ENCODE measurements around the gene USH2A. TPM values are rescaled to one million over a fixed set of nuclear protein-coding genes. Genes with fewer than 3 reads are reported as not detected.
A peak's percentile ranks its signal among the peaks of the same experiment; 100 is the strongest.

USH2A gene
- total and polyA plus RNA-seq, 8 donors, result 0.37 to 0.58 TPM; not detected in 6

- no peaks in the 10 kb centered on the region for H3K9me3 ChIP-seq
- no peaks in the 10 kb centered on the region for H3K4me1 ChIP-seq
- no peak for TF ChIP-seq POLR2A (IDR thresholded peaks at IDR 0.05)
- TF ChIP-seq POLR2AphosphoS5 (IDR thresholded peaks at IDR 0.05), result no peak
- TF ChIP-seq CTCF (IDR thresholded peaks at IDR 0.05), result no peak
- no peak for TF ChIP-seq EP300 (IDR thresholded peaks at IDR 0.05)
- no peaks in the 10 kb centered on the region for H3K27me3 ChIP-seq
- intact Hi-C loops (cut with DNase I; ENCODE audit: low total_unique reads), result no loop called here
- no peak overlapping the region for H3K27ac ChIP-seq
- no peak for DNase-seq
- WGBS, 5 donors, result 0 to 88% (median 3%) methylated on average over 2 of the region's 2 CpGs
- H3K4me3 ChIP-seq, result no peak overlapping the region
- H3K36me3 ChIP-seq, result no peaks in the 10 kb centered on the region
These were observed 299.6 kb downstream of the USH2A start for GRCh38 chr1:216123446-216124191.

- intact Hi-C loops (cut with DNase I; ENCODE audit: low total_unique reads), result no loop called here
- no peaks in the 10 kb centered on the region for H3K9me3 ChIP-seq
- no peaks in the 10 kb centered on the region for H3K27me3 ChIP-seq
- H3K4me1 ChIP-seq, result no peaks in the 10 kb centered on the region
- 35 to 58% (median 43%) methylated on average over 2 of the region's 2 CpGs for WGBS, 5 donors
- DNase-seq, result peak in 1 of 2 donors; percentile 41
- H3K4me3 ChIP-seq, result no peak overlapping the region
- no peak overlapping the region for H3K27ac ChIP-seq
- H3K36me3 ChIP-seq, result no peaks in the 10 kb centered on the region
- TF ChIP-seq CTCF (IDR thresholded peaks at IDR 0.05), result peak in 1 of 7 experiments; percentile 9
- no peak for TF ChIP-seq POLR2AphosphoS5 (IDR thresholded peaks at IDR 0.05)
These were observed 303.6 kb downstream of the USH2A start for GRCh38 chr1:216119600-216119999.

- intact Hi-C loops (cut with DNase I; ENCODE audit: low total_unique reads), result no loop called here
- Histone ChIP-seq H3K27me3 (no peaks in the 10 kb centered on the region), H3K9me3 (no peaks in the 10 kb centered on the region), H3K36me3 (no peaks in the 10 kb centered on the region), H3K27ac (no peak overlapping the region), H3K4me3 (no peak overlapping the region), H3K4me1 (no peaks in the 10 kb centered on the region)
- TF ChIP-seq CTCF (IDR thresholded peaks at IDR 0.05), result no peak
- no peak for TF ChIP-seq POLR2A (IDR thresholded peaks at IDR 0.05)
- no peak for TF ChIP-seq EP300 (IDR thresholded peaks at IDR 0.05)
- TF ChIP-seq POLR2AphosphoS5 (IDR thresholded peaks at IDR 0.05), result no peak
- no peak for DNase-seq
These were observed 309.1 kb downstream of the USH2A start for GRCh38 chr1:216114180-216114579.

GRCh38 chr1:216113181-216113580 is 310.1 kb downstream of the USH2A start:
- no peak for DNase-seq
- WGBS, 5 donors, result 84 to 93% (median 90%) methylated on average over 4 of the region's 4 CpGs
- H3K9me3 ChIP-seq, result no peaks in the 10 kb centered on the region
- H3K27me3 ChIP-seq, result no peaks in the 10 kb centered on the region
- H3K4me3 ChIP-seq, result no peak overlapping the region
- H3K36me3 ChIP-seq, result no peaks in the 10 kb centered on the region
- H3K4me1 ChIP-seq, result no peaks in the 10 kb centered on the region
- intact Hi-C loops (cut with DNase I; ENCODE audit: low total_unique reads), result no loop called here
- TF ChIP-seq POLR2A (IDR thresholded peaks at IDR 0.05) (no peak), CTCF (IDR thresholded peaks at IDR 0.05) (no peak), EP300 (IDR thresholded peaks at IDR 0.05) (no peak), POLR2AphosphoS5 (IDR thresholded peaks at IDR 0.05) (no peak)
- no peak overlapping the region for H3K27ac ChIP-seq
